ENCODE measurements around the gene SHD.

DNA sequence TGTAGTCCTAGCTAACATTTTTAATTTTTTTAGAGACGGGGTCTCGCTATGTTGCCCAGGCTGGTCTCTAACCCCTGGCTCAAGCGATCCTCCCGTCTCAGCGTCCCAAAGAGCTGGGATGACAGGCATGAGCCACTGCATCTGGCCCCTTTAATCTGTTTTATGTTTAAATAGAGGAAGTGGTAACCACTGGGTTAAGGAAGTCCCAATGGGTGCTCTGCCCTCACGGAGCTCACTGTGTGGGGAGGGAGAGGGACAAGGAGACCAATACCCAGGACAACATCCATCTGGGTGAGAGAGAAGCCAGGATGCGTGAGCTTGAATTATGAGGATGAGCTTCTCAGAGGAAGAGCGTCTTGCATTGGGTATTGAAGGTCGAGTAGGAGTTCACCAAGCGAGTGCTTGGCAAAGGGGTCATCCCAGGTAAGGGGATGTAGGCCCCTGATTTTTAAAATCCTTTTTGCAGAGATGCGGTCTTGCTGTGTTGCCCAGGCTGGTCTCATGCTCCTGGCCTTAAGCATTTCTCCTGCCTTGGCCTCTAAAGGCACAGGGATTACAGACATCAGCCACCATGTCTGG is 18.4 kb upstream of the SHD start:
- TF ChIP-seq, protein P1, sequence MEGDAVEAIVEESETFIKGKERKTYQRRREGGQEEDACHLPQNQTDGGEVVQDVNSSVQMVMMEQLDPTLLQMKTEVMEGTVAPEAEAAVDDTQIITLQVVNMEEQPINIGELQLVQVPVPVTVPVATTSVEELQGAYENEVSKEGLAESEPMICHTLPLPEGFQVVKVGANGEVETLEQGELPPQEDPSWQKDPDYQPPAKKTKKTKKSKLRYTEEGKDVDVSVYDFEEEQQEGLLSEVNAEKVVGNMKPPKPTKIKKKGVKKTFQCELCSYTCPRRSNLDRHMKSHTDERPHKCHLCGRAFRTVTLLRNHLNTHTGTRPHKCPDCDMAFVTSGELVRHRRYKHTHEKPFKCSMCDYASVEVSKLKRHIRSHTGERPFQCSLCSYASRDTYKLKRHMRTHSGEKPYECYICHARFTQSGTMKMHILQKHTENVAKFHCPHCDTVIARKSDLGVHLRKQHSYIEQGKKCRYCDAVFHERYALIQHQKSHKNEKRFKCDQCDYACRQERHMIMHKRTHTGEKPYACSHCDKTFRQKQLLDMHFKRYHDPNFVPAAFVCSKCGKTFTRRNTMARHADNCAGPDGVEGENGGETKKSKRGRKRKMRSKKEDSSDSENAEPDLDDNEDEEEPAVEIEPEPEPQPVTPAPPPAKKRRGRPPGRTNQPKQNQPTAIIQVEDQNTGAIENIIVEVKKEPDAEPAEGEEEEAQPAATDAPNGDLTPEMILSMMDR (conservative IDR thresholded peaks at IDR 0.05; ENCODE audit: low read depth in 2 of 2): no peak
- no peak for TF ChIP-seq POLR2AphosphoS5 (IDR thresholded peaks at IDR 0.05; ENCODE audit: low read depth)
- TF ChIP-seq, protein P2, sequence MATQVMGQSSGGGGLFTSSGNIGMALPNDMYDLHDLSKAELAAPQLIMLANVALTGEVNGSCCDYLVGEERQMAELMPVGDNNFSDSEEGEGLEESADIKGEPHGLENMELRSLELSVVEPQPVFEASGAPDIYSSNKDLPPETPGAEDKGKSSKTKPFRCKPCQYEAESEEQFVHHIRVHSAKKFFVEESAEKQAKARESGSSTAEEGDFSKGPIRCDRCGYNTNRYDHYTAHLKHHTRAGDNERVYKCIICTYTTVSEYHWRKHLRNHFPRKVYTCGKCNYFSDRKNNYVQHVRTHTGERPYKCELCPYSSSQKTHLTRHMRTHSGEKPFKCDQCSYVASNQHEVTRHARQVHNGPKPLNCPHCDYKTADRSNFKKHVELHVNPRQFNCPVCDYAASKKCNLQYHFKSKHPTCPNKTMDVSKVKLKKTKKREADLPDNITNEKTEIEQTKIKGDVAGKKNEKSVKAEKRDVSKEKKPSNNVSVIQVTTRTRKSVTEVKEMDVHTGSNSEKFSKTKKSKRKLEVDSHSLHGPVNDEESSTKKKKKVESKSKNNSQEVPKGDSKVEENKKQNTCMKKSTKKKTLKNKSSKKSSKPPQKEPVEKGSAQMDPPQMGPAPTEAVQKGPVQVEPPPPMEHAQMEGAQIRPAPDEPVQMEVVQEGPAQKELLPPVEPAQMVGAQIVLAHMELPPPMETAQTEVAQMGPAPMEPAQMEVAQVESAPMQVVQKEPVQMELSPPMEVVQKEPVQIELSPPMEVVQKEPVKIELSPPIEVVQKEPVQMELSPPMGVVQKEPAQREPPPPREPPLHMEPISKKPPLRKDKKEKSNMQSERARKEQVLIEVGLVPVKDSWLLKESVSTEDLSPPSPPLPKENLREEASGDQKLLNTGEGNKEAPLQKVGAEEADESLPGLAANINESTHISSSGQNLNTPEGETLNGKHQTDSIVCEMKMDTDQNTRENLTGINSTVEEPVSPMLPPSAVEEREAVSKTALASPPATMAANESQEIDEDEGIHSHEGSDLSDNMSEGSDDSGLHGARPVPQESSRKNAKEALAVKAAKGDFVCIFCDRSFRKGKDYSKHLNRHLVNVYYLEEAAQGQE (IDR thresholded peaks at IDR 0.05; ENCODE audit: unreplicated experiment): no peak
- TF ChIP-seq EZH2 (IDR thresholded peaks at IDR 0.05; ENCODE audit: low read depth, unreplicated experiment): no peak
- no peak for TF ChIP-seq STAT1 (IDR thresholded peaks at IDR 0.05; ENCODE audit: unreplicated experiment)
- TF ChIP-seq CREB1 (CRISPR knock-in tag; IDR thresholded peaks at IDR 0.05; ENCODE audit: low read depth): no peak
- TF ChIP-seq EZH2phosphoT487 (IDR thresholded peaks at IDR 0.05; ENCODE audit: unreplicated experiment): no peak
- TF ChIP-seq, protein P3, sequence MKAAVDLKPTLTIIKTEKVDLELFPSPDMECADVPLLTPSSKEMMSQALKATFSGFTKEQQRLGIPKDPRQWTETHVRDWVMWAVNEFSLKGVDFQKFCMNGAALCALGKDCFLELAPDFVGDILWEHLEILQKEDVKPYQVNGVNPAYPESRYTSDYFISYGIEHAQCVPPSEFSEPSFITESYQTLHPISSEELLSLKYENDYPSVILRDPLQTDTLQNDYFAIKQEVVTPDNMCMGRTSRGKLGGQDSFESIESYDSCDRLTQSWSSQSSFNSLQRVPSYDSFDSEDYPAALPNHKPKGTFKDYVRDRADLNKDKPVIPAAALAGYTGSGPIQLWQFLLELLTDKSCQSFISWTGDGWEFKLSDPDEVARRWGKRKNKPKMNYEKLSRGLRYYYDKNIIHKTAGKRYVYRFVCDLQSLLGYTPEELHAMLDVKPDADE (IDR thresholded peaks at IDR 0.05): no peak
- TF ChIP-seq NANOG (IDR thresholded peaks at IDR 0.05; ENCODE audit: borderline replicate concordance): no peak

All from GM23338 (cell line).